ENCODE results near the gene TFAP2C.

DNA sequence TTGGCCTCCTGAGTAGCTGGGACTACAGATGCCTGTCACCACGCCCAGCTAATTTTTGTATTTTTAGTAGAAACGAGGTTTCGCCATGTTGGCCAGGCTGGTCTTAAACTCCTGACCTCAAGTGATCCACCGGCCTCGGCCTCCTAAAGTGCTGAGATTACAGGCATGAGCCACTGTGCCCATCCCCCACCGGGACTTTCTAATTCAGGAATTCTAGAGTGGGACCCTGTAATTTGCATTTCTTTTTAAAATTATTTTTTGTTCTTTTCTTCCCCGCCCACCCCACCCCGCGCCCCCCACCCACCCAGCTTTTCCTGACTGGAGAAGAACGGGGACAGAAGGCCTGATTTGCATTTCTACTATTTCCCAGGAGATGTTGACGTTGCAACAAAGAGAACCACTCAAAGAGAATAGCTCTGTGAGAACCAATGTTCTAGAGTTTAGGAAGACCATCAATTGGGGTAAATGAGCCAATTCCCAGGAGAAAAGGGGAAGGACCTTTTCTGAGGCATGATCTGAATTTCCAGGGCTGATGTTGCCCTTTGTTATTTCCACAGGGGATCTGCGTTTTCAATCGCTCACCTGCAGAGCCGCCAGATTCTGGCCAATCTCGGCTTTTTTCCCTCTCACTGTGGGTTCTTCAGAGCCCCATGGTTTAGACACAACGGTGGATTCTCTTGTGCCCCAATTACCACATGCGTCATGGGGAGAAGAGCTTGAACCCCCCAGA is 33.2 kb upstream of the TFAP2C start:
- no peak for TF ChIP-seq POLR2AphosphoS5 (IDR thresholded peaks at IDR 0.05; ENCODE audit: insufficient read depth, low read depth, low read length)
- TF ChIP-seq CTCF (IDR thresholded peaks at IDR 0.05; ENCODE audit: extremely low read depth in 1 of 2, insufficient read depth in 1 of 2, low read depth in 1 of 2, low read length in 2 of 2) = no peak
- TF ChIP-seq, protein P1, sequence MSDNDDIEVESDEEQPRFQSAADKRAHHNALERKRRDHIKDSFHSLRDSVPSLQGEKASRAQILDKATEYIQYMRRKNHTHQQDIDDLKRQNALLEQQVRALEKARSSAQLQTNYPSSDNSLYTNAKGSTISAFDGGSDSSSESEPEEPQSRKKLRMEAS (IDR thresholded peaks at IDR 0.05; ENCODE audit: insufficient read depth, insufficient read length) = no peak
- TF ChIP-seq GATA2 (IDR thresholded peaks at IDR 0.05; ENCODE audit: insufficient read depth, insufficient read length, low read depth, low read length) = no peak
- TF ChIP-seq EZH2 (IDR thresholded peaks at IDR 0.05; ENCODE audit: borderline replicate concordance, low read depth, low read length, severe bottlenecking) = no peak

Data from endothelial cell of umbilical vein (primary cell).